PC-3 (cell line): ENCODE results near the gene PROSER3.

Source experiments
- EZH2 ChIP-seq: fragments of 300-600 bp; sonication (generic); IDR thresholded peaks from one replicate; pipeline ENCODE4 v1.6.1; 2017; ENCODE audit warnings: antibody characterized with exemption, mild to moderate bottlenecking, low read length; ENCODE audit not compliant: unreplicated experiment
- EZH2phosphoT487 ChIP-seq: fragments of 300-600 bp; sonication (generic); IDR thresholded peaks from 2 replicates; pipeline ENCODE4 v1.6.1; 2018; ENCODE audit warnings: mild to moderate bottlenecking, antibody characterized with exemption, low read length, borderline replicate concordance
- TF ChIP-seq, protein P1 (sequence below): fragments of 300-600 bp; sonication (generic); conservative IDR thresholded peaks from 2 replicates; pipeline ENCODE4 v1.5.1; 2017; ENCODE audit warnings: antibody characterized with exemption, low read depth, mild to moderate bottlenecking, low read length

DNA sequence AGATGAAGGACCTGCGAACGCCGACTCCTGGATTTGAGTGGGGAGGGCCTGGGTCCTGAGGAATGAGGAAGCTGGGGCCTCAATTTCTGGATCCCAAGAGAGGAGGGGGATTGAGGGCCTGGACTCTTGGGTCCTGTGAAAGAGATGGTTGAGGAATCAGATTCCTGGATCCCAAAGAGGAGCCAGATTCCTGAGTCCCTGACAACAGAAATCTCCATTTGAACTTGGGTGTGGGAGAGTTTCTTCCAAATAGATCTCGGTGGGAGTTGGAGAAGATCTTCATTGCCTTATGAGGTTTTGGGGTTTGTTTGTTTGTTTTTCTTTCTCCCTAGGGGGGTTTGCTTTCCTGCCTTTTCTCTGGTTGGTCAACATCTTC is 11.9 kb upstream of the PROSER3 start:
- TF ChIP-seq EZH2, result no peak
- TF ChIP-seq, protein P1, sequence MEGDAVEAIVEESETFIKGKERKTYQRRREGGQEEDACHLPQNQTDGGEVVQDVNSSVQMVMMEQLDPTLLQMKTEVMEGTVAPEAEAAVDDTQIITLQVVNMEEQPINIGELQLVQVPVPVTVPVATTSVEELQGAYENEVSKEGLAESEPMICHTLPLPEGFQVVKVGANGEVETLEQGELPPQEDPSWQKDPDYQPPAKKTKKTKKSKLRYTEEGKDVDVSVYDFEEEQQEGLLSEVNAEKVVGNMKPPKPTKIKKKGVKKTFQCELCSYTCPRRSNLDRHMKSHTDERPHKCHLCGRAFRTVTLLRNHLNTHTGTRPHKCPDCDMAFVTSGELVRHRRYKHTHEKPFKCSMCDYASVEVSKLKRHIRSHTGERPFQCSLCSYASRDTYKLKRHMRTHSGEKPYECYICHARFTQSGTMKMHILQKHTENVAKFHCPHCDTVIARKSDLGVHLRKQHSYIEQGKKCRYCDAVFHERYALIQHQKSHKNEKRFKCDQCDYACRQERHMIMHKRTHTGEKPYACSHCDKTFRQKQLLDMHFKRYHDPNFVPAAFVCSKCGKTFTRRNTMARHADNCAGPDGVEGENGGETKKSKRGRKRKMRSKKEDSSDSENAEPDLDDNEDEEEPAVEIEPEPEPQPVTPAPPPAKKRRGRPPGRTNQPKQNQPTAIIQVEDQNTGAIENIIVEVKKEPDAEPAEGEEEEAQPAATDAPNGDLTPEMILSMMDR, result no peak
- TF ChIP-seq EZH2phosphoT487, result no peak
